Measurements from ENCODE around the gene PTPRK.

Gene PTPRK

GRCh38 chr6:128380891-128381290 lies 139.5 kb downstream of the PTPRK start:
- no peak for DNase-seq

- no peak for DNase-seq
Measured at GRCh38 chr6:128379577-128379976, 140.8 kb downstream of the PTPRK start.

- DNase-seq = no peak
Measured at GRCh38 chr6:128376952-128377503, 143.4 kb downstream of the PTPRK start.

GRCh38 chr6:128371136-128371535 lies 149.3 kb downstream of the PTPRK start:
- DNase-seq = no peak

GRCh38 chr6:128370072-128370471 lies 150.3 kb downstream of the PTPRK start:
- DNase-seq = no peak

- no peak for DNase-seq
Measured at GRCh38 chr6:128368213-128368944, 152.0 kb downstream of the PTPRK start.

- no peak for DNase-seq
Measured at GRCh38 chr6:128367437-128367836, 153.0 kb downstream of the PTPRK start.

GRCh38 chr6:128365520-128366160 lies 154.8 kb downstream of the PTPRK start:
- DNase-seq = no peak

- DNase-seq = no peak
Measured at GRCh38 chr6:128364766-128365519, 155.5 kb downstream of the PTPRK start.

GRCh38 chr6:128363020-128363813 lies 157.2 kb downstream of the PTPRK start:
- no peak for DNase-seq

GRCh38 chr6:128361378-128361777 lies 159.0 kb downstream of the PTPRK start:
- DNase-seq = no peak

GRCh38 chr6:128358244-128358776 lies 162.1 kb downstream of the PTPRK start:
- DNase-seq = no peak

- DNase-seq = no peak
Measured at GRCh38 chr6:128357392-128358130, 162.8 kb downstream of the PTPRK start.

GRCh38 chr6:128352366-128352765 lies 168.0 kb downstream of the PTPRK start:
- no peak for DNase-seq

GRCh38 chr6:128351255-128351514 lies 169.2 kb downstream of the PTPRK start:
- no peak for DNase-seq

- no peak for DNase-seq
Measured at GRCh38 chr6:128350416-128351254, 169.8 kb downstream of the PTPRK start.

GRCh38 chr6:128347123-128347522 lies 173.3 kb downstream of the PTPRK start:
- no peak for DNase-seq

GRCh38 chr6:128346569-128346968 lies 173.8 kb downstream of the PTPRK start:
- no peak for DNase-seq

- no peak for DNase-seq
Measured at GRCh38 chr6:128345278-128345677, 175.1 kb downstream of the PTPRK start.

- DNase-seq = no peak
Measured at GRCh38 chr6:128343706-128344105, 176.7 kb downstream of the PTPRK start.
